Measurements from ENCODE around the gene SH2D4B.

DNA sequence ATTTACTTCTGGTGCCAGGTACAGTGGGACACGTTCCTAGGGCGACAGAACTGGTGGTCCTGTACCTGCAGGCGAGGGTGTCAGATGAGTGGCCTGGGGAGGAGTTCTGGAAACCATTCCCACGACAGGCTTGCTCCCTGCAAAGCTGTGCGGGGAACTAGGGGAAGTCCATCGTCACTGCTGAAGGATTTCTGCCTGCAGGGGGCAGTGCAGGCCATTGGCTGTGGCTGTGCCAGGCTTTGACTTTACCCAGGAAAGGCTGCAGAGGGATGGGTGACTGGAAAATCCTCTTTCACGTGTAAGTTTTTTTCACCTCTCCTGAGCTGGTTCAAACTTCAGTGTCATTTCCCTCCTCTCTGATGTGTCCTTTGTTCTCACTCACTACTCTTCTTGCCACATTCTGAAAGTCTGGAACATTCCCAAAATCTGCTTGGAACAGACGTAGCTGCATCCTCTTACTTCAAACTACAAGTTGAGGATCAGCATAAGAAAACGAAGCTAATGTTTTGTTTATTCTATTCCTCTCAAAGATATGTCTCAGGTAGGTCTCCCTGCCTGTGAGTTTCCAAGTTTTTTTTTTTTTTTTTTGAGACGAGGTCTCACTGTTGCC, 126.5 kb downstream of the SH2D4B start:
- TF ChIP-seq, protein P1, sequence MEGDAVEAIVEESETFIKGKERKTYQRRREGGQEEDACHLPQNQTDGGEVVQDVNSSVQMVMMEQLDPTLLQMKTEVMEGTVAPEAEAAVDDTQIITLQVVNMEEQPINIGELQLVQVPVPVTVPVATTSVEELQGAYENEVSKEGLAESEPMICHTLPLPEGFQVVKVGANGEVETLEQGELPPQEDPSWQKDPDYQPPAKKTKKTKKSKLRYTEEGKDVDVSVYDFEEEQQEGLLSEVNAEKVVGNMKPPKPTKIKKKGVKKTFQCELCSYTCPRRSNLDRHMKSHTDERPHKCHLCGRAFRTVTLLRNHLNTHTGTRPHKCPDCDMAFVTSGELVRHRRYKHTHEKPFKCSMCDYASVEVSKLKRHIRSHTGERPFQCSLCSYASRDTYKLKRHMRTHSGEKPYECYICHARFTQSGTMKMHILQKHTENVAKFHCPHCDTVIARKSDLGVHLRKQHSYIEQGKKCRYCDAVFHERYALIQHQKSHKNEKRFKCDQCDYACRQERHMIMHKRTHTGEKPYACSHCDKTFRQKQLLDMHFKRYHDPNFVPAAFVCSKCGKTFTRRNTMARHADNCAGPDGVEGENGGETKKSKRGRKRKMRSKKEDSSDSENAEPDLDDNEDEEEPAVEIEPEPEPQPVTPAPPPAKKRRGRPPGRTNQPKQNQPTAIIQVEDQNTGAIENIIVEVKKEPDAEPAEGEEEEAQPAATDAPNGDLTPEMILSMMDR (IDR thresholded peaks at IDR 0.05): peak in 2 of 3 experiments; percentile 51 to 70
- TF ChIP-seq POLR2A (IDR thresholded peaks at IDR 0.05) (no peak), POLR2AphosphoS5 (IDR thresholded peaks at IDR 0.05; ENCODE audit: insufficient read depth in 1 of 2, low read depth in 1 of 2) (no peak)
